ENCODE measurements around the gene UBR2. TPM values are rescaled to one million over a fixed set of nuclear protein-coding genes. Genes with fewer than 3 reads are reported as not detected.

UBR2 gene
- total and polyA plus RNA-seq, 9 donors: 10.2 to 29.2 (median 23.7) TPM

DNA sequence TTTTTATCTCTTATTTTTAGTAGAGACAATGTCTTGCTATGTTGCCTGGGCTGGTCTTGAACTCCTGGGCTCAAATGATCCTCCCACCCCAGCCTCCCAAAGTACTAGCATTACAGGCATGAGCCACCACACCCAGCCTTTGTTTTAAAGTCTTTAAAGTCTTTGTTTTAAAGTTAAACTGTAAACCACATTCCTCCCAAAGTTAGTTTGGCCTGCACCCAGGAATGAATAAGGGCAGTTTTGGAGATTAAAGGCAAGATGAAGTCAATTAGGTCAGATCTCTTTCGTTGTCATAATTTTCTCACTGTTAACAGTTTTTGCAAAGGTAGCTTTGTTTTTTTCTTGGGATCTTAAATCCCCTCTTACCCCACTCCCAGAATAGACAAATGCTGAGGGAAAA lies 63.8 kb downstream of the UBR2 start:
- no peak overlapping the region for H3K27ac ChIP-seq
- no peaks in the 10 kb centered on the region for H3K27me3 ChIP-seq
- TF ChIP-seq CTCF (IDR thresholded peaks at IDR 0.05) (no peak), POLR2A (IDR thresholded peaks at IDR 0.05) (no peak), EP300 (IDR thresholded peaks at IDR 0.05) (no peak)
- H3K4me3 ChIP-seq: no peak overlapping the region
- peaks cover 1% of the 10 kb centered on the region for H3K4me1 ChIP-seq (ENCODE audit: insufficient read depth)
- intact Hi-C loops (cut with DNase I): no loop called here
- H3K9me3 ChIP-seq: no peaks in the 10 kb centered on the region
- WGBS, 3 donors: 5 to 21% (median 9%) methylated on average over 1 of the region's 1 CpG
- no peak for DNase-seq
- H3K36me3 ChIP-seq: no peaks in the 10 kb centered on the region

- peaks cover 1% of the 10 kb centered on the region for H3K4me1 ChIP-seq (ENCODE audit: insufficient read depth)
- intact Hi-C loops (cut with DNase I): no loop called here
- no peaks in the 10 kb centered on the region for H3K27me3 ChIP-seq
- H3K36me3 ChIP-seq: no peaks in the 10 kb centered on the region
- WGBS, 3 donors: 79 to 83% (median 81%) methylated on average over 2 of the region's 2 CpGs
- H3K4me3 ChIP-seq: no peak overlapping the region
- TF ChIP-seq CTCF (IDR thresholded peaks at IDR 0.05) (no peak), EP300 (IDR thresholded peaks at IDR 0.05) (no peak), POLR2A (IDR thresholded peaks at IDR 0.05) (no peak)
- no peak for DNase-seq
- no peaks in the 10 kb centered on the region for H3K9me3 ChIP-seq
- H3K27ac ChIP-seq: no peak overlapping the region
These were observed 64.8 kb downstream of the UBR2 start for GRCh38 chr6:42628604-42629003.

DNA sequence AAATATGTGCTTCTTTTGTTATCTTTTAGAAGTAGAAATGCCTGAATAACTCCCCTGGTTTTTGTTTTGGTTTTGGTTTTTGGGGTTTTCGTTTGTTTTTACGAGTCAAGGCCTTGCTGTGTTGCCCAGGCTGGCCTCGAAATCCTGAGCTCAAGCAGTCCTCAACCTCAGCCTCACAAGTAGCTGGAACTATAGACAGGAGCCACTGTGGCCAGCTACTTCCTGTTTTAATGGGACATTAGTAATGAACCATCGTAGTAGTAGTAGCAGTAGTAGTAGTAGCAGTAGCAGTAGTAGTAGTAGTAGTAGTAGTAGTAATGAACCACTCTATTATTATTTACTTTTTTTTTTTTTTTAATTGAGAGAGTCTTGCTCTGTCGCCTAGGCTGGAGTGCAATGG lies 66.0 kb downstream of the UBR2 start:
- no peak for DNase-seq
- H3K27me3 ChIP-seq: no peaks in the 10 kb centered on the region
- no peak overlapping the region for H3K27ac ChIP-seq
- 27 to 42% (median 30%) methylated on average over 5 of the region's 5 CpGs for WGBS, 3 donors
- no peaks in the 10 kb centered on the region for H3K9me3 ChIP-seq
- H3K4me3 ChIP-seq: no peak overlapping the region
- H3K36me3 ChIP-seq: no peaks in the 10 kb centered on the region
- intact Hi-C loops (cut with DNase I): no loop called here
- H3K4me1 ChIP-seq (ENCODE audit: insufficient read depth): peaks cover 1% of the 10 kb centered on the region
- TF ChIP-seq CTCF (IDR thresholded peaks at IDR 0.05) (no peak), EP300 (IDR thresholded peaks at IDR 0.05) (no peak), POLR2A (IDR thresholded peaks at IDR 0.05) (no peak)

DNA sequence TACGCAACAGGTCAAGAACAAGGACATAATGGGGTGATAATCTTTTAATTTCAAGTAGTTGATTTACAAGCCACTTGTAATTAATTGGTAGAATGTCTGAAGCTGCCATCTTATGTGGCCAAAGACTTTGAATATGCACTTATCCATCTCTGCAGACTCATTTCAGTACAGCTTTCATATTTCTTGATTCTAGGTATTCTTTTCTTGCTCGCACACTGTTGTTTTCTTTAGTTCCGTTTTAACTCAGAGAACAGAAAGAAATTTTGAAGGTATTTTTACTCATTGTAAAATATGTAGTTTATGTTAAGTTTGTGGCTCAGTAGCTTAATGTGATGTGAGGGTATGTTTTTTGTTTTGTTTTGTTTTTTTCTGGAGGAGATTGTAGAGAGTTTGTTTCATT lies 73.9 kb downstream of the UBR2 start:
- H3K36me3 ChIP-seq: no peaks in the 10 kb centered on the region
- no peaks in the 10 kb centered on the region for H3K9me3 ChIP-seq
- H3K27ac ChIP-seq: no peak overlapping the region
- no peak overlapping the region for H3K4me3 ChIP-seq
- no peaks in the 10 kb centered on the region for H3K4me1 ChIP-seq (ENCODE audit: insufficient read depth)
- no peaks in the 10 kb centered on the region for H3K27me3 ChIP-seq
- no peak for DNase-seq
- 85 to 88% (median 85%) methylated on average over 3 of the region's 3 CpGs for WGBS, 3 donors
- TF ChIP-seq CTCF (IDR thresholded peaks at IDR 0.05) (no peak), POLR2A (IDR thresholded peaks at IDR 0.05) (no peak), EP300 (IDR thresholded peaks at IDR 0.05) (no peak)
- intact Hi-C loops (cut with DNase I): no loop called here

DNA sequence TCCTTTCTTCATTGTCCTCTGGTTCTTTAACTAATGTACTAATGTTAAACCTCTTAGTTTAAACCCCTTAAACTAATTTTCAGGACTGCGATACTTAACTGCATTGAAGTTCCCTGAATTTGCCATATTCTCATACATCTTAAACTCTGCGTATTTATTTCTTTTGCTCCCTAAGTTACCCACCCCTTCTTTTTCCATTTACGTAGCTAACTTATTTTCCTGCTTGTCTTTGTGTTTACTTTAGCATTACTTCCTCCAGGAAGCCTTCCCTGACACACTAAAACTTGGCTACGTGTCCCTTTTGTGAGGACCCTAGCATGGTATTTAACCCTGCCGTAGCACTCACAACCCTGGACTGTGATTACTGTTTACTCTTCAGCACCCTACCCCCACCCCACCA lies 79.0 kb downstream of the UBR2 start:
- no peaks in the 10 kb centered on the region for H3K9me3 ChIP-seq
- DNase-seq: no peak
- H3K4me1 ChIP-seq (ENCODE audit: insufficient read depth): no peaks in the 10 kb centered on the region
- no peak overlapping the region for H3K4me3 ChIP-seq
- no peak for TF ChIP-seq EP300 (IDR thresholded peaks at IDR 0.05)
- no peak for TF ChIP-seq CTCF (IDR thresholded peaks at IDR 0.05)
- no peak for TF ChIP-seq POLR2A (IDR thresholded peaks at IDR 0.05)
- no peaks in the 10 kb centered on the region for H3K36me3 ChIP-seq
- H3K27ac ChIP-seq: no peak overlapping the region
- intact Hi-C loops (cut with DNase I): no loop called here
- 91 to 92% (median 91%) methylated on average over 5 of the region's 5 CpGs for WGBS, 3 donors
- H3K27me3 ChIP-seq: no peaks in the 10 kb centered on the region

Data from ovary (tissue), 9 donors.